GM23338 (cell line): ENCODE data around the gene SPP1.

ENCODE experiments used
- CREB1 ChIP-seq: fragments of 250-450 bp; sonication (Bioruptor Pico); IDR thresholded peaks from 2 replicates; pipeline ENCODE4 v1.5.0; 2020; ENCODE audit warnings: low read depth, mild to moderate bottlenecking, moderate library complexity
- CTCF ChIP-seq, 2 experiments: fragments of 200-600 bp in 1 of 2; sonication (generic) in 1 of 2; conservative IDR thresholded peaks; 2 replicates each; pipeline versions ENCODE4 v1.5.1 to v1.6.1; 2016 to 2017; ENCODE audit warnings: antibody characterized with exemption in 2 of 2, low read depth in 2 of 2, mild to moderate bottlenecking in 2 of 2, moderate library complexity in 1 of 2
- ETS1 ChIP-seq: IDR thresholded peaks from 2 replicates; pipeline ENCODE4 v1.6.1; 2016; ENCODE audit warnings: antibody characterized with exemption
- EZH2 ChIP-seq: fragments of 200-600 bp; sonication (generic); IDR thresholded peaks from one replicate; pipeline ENCODE4 v1.8.0; 2017; ENCODE audit warnings: antibody characterized with exemption, mild to moderate bottlenecking, low read depth; ENCODE audit not compliant: unreplicated experiment
- EZH2phosphoT487 ChIP-seq: fragments of 200-600 bp; sonication (generic); IDR thresholded peaks from one replicate; pipeline ENCODE4 v1.8.1; 2018; ENCODE audit warnings: antibody characterized with exemption; ENCODE audit not compliant: unreplicated experiment
- JUNB ChIP-seq: IDR thresholded peaks from one replicate; pipeline ENCODE4 v1.6.1; 2016; ENCODE audit warnings: antibody characterized with exemption; ENCODE audit not compliant: unreplicated experiment
- POLR2AphosphoS5 ChIP-seq: IDR thresholded peaks from 2 replicates; pipeline ENCODE4 v1.6.1; 2016; ENCODE audit warnings: antibody characterized with exemption, low read depth
- REST ChIP-seq: IDR thresholded peaks from one replicate; pipeline ENCODE4 v1.6.1; 2018; ENCODE audit warnings: antibody characterized with exemption; ENCODE audit not compliant: unreplicated experiment
- STAT1 ChIP-seq: IDR thresholded peaks from one replicate; pipeline ENCODE4 v1.6.1; 2016; ENCODE audit warnings: antibody characterized with exemption; ENCODE audit not compliant: unreplicated experiment
- ZNF114 ChIP-seq: fragments of 250-450 bp; sonication (Bioruptor Pico); IDR thresholded peaks from 2 replicates; pipeline ENCODE4 v1.5.0; 2020; ENCODE audit warnings: mild to moderate bottlenecking, moderate library complexity
- ZNF331 ChIP-seq: fragments of 250-450 bp; sonication (Bioruptor Pico); IDR thresholded peaks from 2 replicates; pipeline ENCODE4 v1.5.0; 2020; ENCODE audit warnings: low read depth, mild to moderate bottlenecking, moderate library complexity

GRCh38 chr4:88005076-88005475 is 29.6 kb downstream of the SPP1 start:
- TF ChIP-seq CTCF (conservative IDR thresholded peaks at IDR 0.05; ENCODE audit: low read depth in 2 of 2) = no peak
- no peak for TF ChIP-seq REST
- no peak for TF ChIP-seq POLR2AphosphoS5
- no peak for TF ChIP-seq ETS1
- no peak for TF ChIP-seq JUNB
- no peak for TF ChIP-seq EZH2
- TF ChIP-seq CREB1 (CRISPR knock-in tag) = no peak
- no peak for TF ChIP-seq EZH2phosphoT487
- no peak for TF ChIP-seq ZNF114 (CRISPR knock-in tag)
- no peak for TF ChIP-seq ZNF331
- TF ChIP-seq STAT1 = no peak
